Transverse colon (tissue), 4 donors: ENCODE data around the gene TM4SF20. TPM values are rescaled to one million over a fixed set of nuclear protein-coding genes. Genes with fewer than 3 reads are reported as not detected.

ENCODE experiments used
- DNase-seq: peaks from one replicate; pipeline ENCODE4 v3.0.0-alpha.2; 2019
- H3K27ac ChIP-seq, 4 donors: fragments of 200-600 bp; sonication (generic); 2 replicates each; pipeline ENCODE4 v1.5.1; 2016 to 2018; ENCODE audit warnings: inconsistent platforms in 4 of 4
- H3K27me3 ChIP-seq: fragments of 200-600 bp; sonication (generic); 2 replicates; pipeline ENCODE4 v1.5.1; 2017; ENCODE audit warnings: inconsistent platforms
- H3K36me3 ChIP-seq, 4 donors: fragments of 200-600 bp; sonication (generic); 2 replicates each; pipeline ENCODE4 v1.5.1; 2017 to 2019; ENCODE audit warnings: inconsistent platforms in 4 of 4
- H3K4me1 ChIP-seq, 4 donors: fragments of 200-600 bp; sonication (generic); 2 replicates each; pipeline ENCODE4 v1.5.1; 2017 to 2020; ENCODE audit warnings: inconsistent platforms in 4 of 4
- H3K4me3 ChIP-seq, 4 donors: fragments of 200-600 bp; sonication (generic); 1 replicate in 1 of 4; 2 replicates in 3 of 4; pipeline versions ENCODE4 v1.5.1 to v1.6.1; 2017 to 2019; ENCODE audit warnings: inconsistent platforms in 4 of 4
- H3K9me3 ChIP-seq, 2 donors: fragments of 200-600 bp; sonication (generic); 2 replicates each; pipeline ENCODE4 v1.5.1; 2017 to 2019; ENCODE audit warnings: inconsistent platforms in 2 of 2
- CTCF ChIP-seq, 5 experiments: fragments of 200-600 bp in 3 of 5; fragments of 450-650 bp in 2 of 5; sonication (generic) in 3 of 5; IDR thresholded peaks; 1 replicate in 2 of 5; 2 replicates in 3 of 5; pipeline ENCODE4 v1.5.1; 2016 to 2017; ENCODE audit warnings: antibody characterized with exemption in 5 of 5, inconsistent platforms in 3 of 5, mild to moderate bottlenecking in 2 of 5, moderate library complexity in 1 of 5
- EP300 ChIP-seq: sonication (generic); formaldehyde crosslinking; IDR thresholded peaks from one replicate; pipeline ENCODE4 v1.6.1; 2017; ENCODE audit warnings: antibody characterized with exemption, low read depth
- POLR2A ChIP-seq: fragments of 450-650 bp; IDR thresholded peaks from one replicate; pipeline ENCODE4 v1.6.1; 2016; ENCODE audit warnings: antibody characterized with exemption, mild to moderate bottlenecking, moderate library complexity
- POLR2AphosphoS5 ChIP-seq, 3 donors: sonication (generic); formaldehyde crosslinking; IDR thresholded peaks; one replicate each; pipeline ENCODE4 v1.6.1; 2016; ENCODE audit warnings: antibody characterized with exemption in 3 of 3
- WGBS, 2 donors: methylation state at CpG; one replicate each; pipeline ENCODE4 v1.1.5; 2018; ENCODE audit warnings: low coverage in 1 of 2; 5-methylcytosine and 5-hydroxymethylcytosine counted together
- in situ Hi-C, 4 donors: fragments of 200-750 bp; cut with MboI; loops; one replicate each; pipeline versions ENCODE4 v1.15.0 to v1.15.1; 2017; ENCODE audit warnings: low sequenced_read_pairs in 3 of 4, low pct_ligation_motif_present in 1 of 4, low pct_unique_long_range_greater_than_20kb in 1 of 4
- intact Hi-C: fragments of 100-400 bp; cut with DNase I; formaldehyde crosslinking; loops from one replicate; pipeline ENCODE4 v1.15.1; 2023; ENCODE audit warnings: low total_unique reads
- total RNA-seq, 4 donors: library from RNA; depleted of rRNA; stranded (reverse); fragments of >200 nt; gene quantifications; one replicate each; pipeline ENCODE4 v1.1.0, GENCODE V29; 2016

The TM4SF20 gene
- total RNA-seq, 4 donors from 2014 or later = 0.40 to 10.2 (median 1.1) TPM

GRCh38 chr2:227347117-227347516 is 32.0 kb downstream of the TM4SF20 start:
- Histone ChIP-seq H3K27me3 (no peaks in the 10 kb centered on the region), H3K4me1 (no peaks in the 10 kb centered on the region), H3K9me3 (no peaks in the 10 kb centered on the region), H3K27ac (no peak overlapping the region), H3K4me3 (no peak overlapping the region), H3K36me3 (peaks cover 0 to 21% (median 5%) of the 10 kb centered on the region in 4 donors)
- in situ Hi-C loops (no loop called here), intact Hi-C loops (no loop called here)
- no peak for TF ChIP-seq POLR2A
- no peak for TF ChIP-seq POLR2AphosphoS5 (IDR thresholded peaks at IDR 0.05)
- no peak for TF ChIP-seq EP300
- TF ChIP-seq CTCF (IDR thresholded peaks at IDR 0.05) = no peak
- 77 to 86% methylated on average over 7 of the region's 7 CpGs for WGBS, 2 donors
- DNase-seq = no peak

- H3K27ac ChIP-seq = no peak overlapping the region
- no peaks in the 10 kb centered on the region for H3K27me3 ChIP-seq
- H3K4me3 ChIP-seq = no peak overlapping the region
- WGBS, 2 donors = 87 to 90% methylated on average over 2 of the region's 2 CpGs
- DNase-seq = no peak
- TF ChIP-seq EP300 (no peak), CTCF (IDR thresholded peaks at IDR 0.05) (no peak), POLR2AphosphoS5 (IDR thresholded peaks at IDR 0.05) (no peak), POLR2A (no peak)
- H3K4me1 ChIP-seq = no peaks in the 10 kb centered on the region
- H3K36me3 ChIP-seq = peaks cover 0 to 41% (median 8%) of the 10 kb centered on the region in 4 donors
- intact Hi-C loops = no loop called here
- H3K9me3 ChIP-seq = no peaks in the 10 kb centered on the region
- in situ Hi-C loops = no loop called here
Observed at GRCh38 chr2:227344231-227344630, 34.9 kb downstream of the TM4SF20 start.

- WGBS, 2 donors = 75 to 89% methylated on average over 2 of the region's 2 CpGs
- Histone ChIP-seq H3K4me1 (no peaks in the 10 kb centered on the region), H3K4me3 (no peak overlapping the region), H3K27me3 (no peaks in the 10 kb centered on the region), H3K36me3 (peaks cover 0 to 35% (median 8%) of the 10 kb centered on the region in 4 donors), H3K9me3 (no peaks in the 10 kb centered on the region), H3K27ac (no peak overlapping the region)
- in situ Hi-C loops = no loop called here
- intact Hi-C loops = no loop called here
- DNase-seq = no peak
- TF ChIP-seq CTCF (IDR thresholded peaks at IDR 0.05) (no peak), EP300 (no peak), POLR2AphosphoS5 (IDR thresholded peaks at IDR 0.05) (no peak), POLR2A (no peak)
Observed at GRCh38 chr2:227341553-227341952, 37.6 kb downstream of the TM4SF20 start.

GRCh38 chr2:227340106-227340505 is 39.0 kb downstream of the TM4SF20 start:
- in situ Hi-C loops (no loop called here), intact Hi-C loops (no loop called here)
- Histone ChIP-seq H3K27ac (no peak overlapping the region), H3K4me1 (no peaks in the 10 kb centered on the region), H3K27me3 (no peaks in the 10 kb centered on the region), H3K9me3 (no peaks in the 10 kb centered on the region), H3K36me3 (peaks cover 0 to 42% (median 6%) of the 10 kb centered on the region in 4 donors), H3K4me3 (no peak overlapping the region)
- no peak for TF ChIP-seq POLR2AphosphoS5 (IDR thresholded peaks at IDR 0.05)
- 76 to 77% methylated on average over 5 to 6 of the region's 6 CpGs for WGBS, 2 donors
- DNase-seq = no peak

GRCh38 chr2:227339098-227339599 is 40.0 kb downstream of the TM4SF20 start:
- no peak overlapping the region for H3K27ac ChIP-seq
- no peaks in the 10 kb centered on the region for H3K4me1 ChIP-seq
- H3K4me3 ChIP-seq = no peak overlapping the region
- DNase-seq = no peak
- in situ Hi-C loops (no loop called here), intact Hi-C loops (no loop called here)
- peaks cover 0 to 42% (median 6%) of the 10 kb centered on the region in 4 donors for H3K36me3 ChIP-seq
- TF ChIP-seq EP300 (no peak), POLR2A (no peak), POLR2AphosphoS5 (IDR thresholded peaks at IDR 0.05) (no peak), CTCF (IDR thresholded peaks at IDR 0.05) (no peak)
- H3K9me3 ChIP-seq = no peaks in the 10 kb centered on the region
- 93 to 95% methylated on average over 1 to 2 of the region's 2 CpGs for WGBS, 2 donors
- H3K27me3 ChIP-seq = no peaks in the 10 kb centered on the region
